H1 (cell line): ENCODE results near the gene NCEH1.

Experiments
- EZH2 ChIP-seq: fragments of 200-600 bp; sonication (generic); IDR thresholded peaks from 2 replicates; pipeline ENCODE4 v1.7.1; 2012; ENCODE audit warnings: low read depth, mild to moderate bottlenecking, moderate library complexity, low read length, inconsistent platforms; ENCODE audit not compliant: severe bottlenecking
- MAX ChIP-seq: IDR thresholded peaks from 2 replicates; pipeline ENCODE4 v1.6.1; 2012; ENCODE audit warnings: inconsistent platforms
- NRF1 ChIP-seq: IDR thresholded peaks from 2 replicates; pipeline ENCODE4 v1.6.1; 2011; ENCODE audit warnings: mild to moderate bottlenecking, low read depth, low read length, improper control_type of control experiment
- PHF8 ChIP-seq: fragments of 200-600 bp; sonication (generic); conservative IDR thresholded peaks from 2 replicates; pipeline ENCODE4 v1.7.1; 2012; ENCODE audit warnings: low read depth, mild to moderate bottlenecking, inconsistent platforms, low read length, moderate library complexity
- POLR2AphosphoS5 ChIP-seq: IDR thresholded peaks from 2 replicates; pipeline ENCODE4 v1.6.1; 2011; ENCODE audit warnings: low read depth, low read length
- TCF12 ChIP-seq: IDR thresholded peaks from 2 replicates; pipeline ENCODE4 v1.6.1; 2011; ENCODE audit warnings: low read depth, mild to moderate bottlenecking, low read length
- TF ChIP-seq, protein P1 (sequence below): IDR thresholded peaks from 2 replicates; pipeline ENCODE4 v1.6.1; 2011; ENCODE audit warnings: low read length, improper control_type of control experiment
- TF ChIP-seq, protein P2 (sequence below), 3 experiments: IDR thresholded peaks; 1 replicate in 2 of 3; 2 replicates in 1 of 3; pipeline versions ENCODE4 v1.5.1 to v1.6.1; 2011; ENCODE audit warnings: low read length in 3 of 3, mild to moderate bottlenecking in 3 of 3, inconsistent platforms in 2 of 3, low read depth in 1 of 3, moderate library complexity in 1 of 3; ENCODE audit not compliant: insufficient read depth in 1 of 3; ENCODE audit errors: control extremely low read depth in 1 of 3

- TF ChIP-seq PHF8 (no peak), MAX (no peak), POLR2AphosphoS5 (no peak), NRF1 (no peak), EZH2 (no peak), TCF12 (no peak)
- TF ChIP-seq, protein P1, sequence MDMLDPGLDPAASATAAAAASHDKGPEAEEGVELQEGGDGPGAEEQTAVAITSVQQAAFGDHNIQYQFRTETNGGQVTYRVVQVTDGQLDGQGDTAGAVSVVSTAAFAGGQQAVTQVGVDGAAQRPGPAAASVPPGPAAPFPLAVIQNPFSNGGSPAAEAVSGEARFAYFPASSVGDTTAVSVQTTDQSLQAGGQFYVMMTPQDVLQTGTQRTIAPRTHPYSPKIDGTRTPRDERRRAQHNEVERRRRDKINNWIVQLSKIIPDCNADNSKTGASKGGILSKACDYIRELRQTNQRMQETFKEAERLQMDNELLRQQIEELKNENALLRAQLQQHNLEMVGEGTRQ, result no peak
- TF ChIP-seq, protein P2, sequence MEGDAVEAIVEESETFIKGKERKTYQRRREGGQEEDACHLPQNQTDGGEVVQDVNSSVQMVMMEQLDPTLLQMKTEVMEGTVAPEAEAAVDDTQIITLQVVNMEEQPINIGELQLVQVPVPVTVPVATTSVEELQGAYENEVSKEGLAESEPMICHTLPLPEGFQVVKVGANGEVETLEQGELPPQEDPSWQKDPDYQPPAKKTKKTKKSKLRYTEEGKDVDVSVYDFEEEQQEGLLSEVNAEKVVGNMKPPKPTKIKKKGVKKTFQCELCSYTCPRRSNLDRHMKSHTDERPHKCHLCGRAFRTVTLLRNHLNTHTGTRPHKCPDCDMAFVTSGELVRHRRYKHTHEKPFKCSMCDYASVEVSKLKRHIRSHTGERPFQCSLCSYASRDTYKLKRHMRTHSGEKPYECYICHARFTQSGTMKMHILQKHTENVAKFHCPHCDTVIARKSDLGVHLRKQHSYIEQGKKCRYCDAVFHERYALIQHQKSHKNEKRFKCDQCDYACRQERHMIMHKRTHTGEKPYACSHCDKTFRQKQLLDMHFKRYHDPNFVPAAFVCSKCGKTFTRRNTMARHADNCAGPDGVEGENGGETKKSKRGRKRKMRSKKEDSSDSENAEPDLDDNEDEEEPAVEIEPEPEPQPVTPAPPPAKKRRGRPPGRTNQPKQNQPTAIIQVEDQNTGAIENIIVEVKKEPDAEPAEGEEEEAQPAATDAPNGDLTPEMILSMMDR (IDR thresholded peaks at IDR 0.05; ENCODE audit: control extremely low read depth in 1 of 3, insufficient read depth in 1 of 3, low read depth in 1 of 3, low read length in 3 of 3), result no peak
Observed at GRCh38 chr3:172629470-172629869, 81.4 kb downstream of the NCEH1 start.
